Nephron (organoid): ENCODE results near the gene NRAP.
A peak's percentile ranks its signal among the peaks of the same experiment; 100 is the strongest.

Source experiments
- H3K27ac Mint-ChIP-seq, 3 experiments: 2 replicates each; pipeline ENCODE4 v1.8.0; 2020; ENCODE audit warnings: mixed read lengths in 3 of 3, mild to moderate bottlenecking in 2 of 3, moderate library complexity in 1 of 3
- H3K27me3 Mint-ChIP-seq: 2 replicates; pipeline ENCODE4 v1.8.0; 2021; ENCODE audit warnings: low read depth, mild to moderate bottlenecking, moderate library complexity, mixed read lengths
- H3K36me3 Mint-ChIP-seq: 2 replicates; pipeline ENCODE4 v1.8.0; 2020; ENCODE audit warnings: low read depth, mixed read lengths
- H3K4me1 Mint-ChIP-seq: 2 replicates; pipeline ENCODE4 v1.8.0; 2020; ENCODE audit warnings: mixed read lengths
- H3K4me3 Mint-ChIP-seq, 3 experiments: 2 replicates each; pipeline ENCODE4 v1.8.0; 2020; ENCODE audit warnings: mild to moderate bottlenecking in 3 of 3, mixed read lengths in 3 of 3, moderate library complexity in 2 of 3
- H3K9me3 Mint-ChIP-seq: 2 replicates; pipeline ENCODE4 v1.8.0; 2020; ENCODE audit warnings: mixed read lengths
- CTCF ChIP-seq, 3 experiments: fragments of 200-600 bp; sonication (generic); IDR thresholded peaks; one replicate each; pipeline ENCODE4 v1.5.0; 2021; ENCODE audit warnings: antibody characterized with exemption in 3 of 3; ENCODE audit not compliant: unreplicated experiment in 3 of 3

Gene NRAP

DNA sequence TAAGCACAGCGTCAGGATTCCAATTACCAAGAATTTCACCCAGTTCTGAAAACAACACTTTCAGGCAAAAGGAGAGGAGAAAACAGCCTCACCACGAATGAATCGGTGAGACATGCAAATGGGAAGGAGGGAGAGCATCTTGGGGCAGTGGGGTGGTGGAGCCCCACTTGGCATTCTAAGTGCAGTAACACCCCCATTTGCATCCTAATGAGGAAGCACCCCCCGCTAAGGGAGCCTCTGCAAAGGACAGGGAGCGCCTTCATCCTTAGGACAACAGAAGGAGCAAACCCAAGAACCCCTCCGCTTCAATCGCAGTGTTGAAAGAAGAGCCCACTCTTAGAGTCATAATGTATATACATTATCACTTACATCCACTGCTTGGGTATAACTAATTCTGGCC lies 46.8 kb downstream of the NRAP start:
- H3K4me3 Mint-ChIP-seq, result no peak overlapping the region
- H3K9me3 Mint-ChIP-seq, result no peaks in the 10 kb centered on the region
- no peak overlapping the region for H3K27ac Mint-ChIP-seq
- no peaks in the 10 kb centered on the region for H3K36me3 Mint-ChIP-seq
- H3K27me3 Mint-ChIP-seq, result peaks cover 70% of the 10 kb centered on the region
- no peak for TF ChIP-seq CTCF (IDR thresholded peaks at IDR 0.05; ENCODE audit: unreplicated experiment in 3 of 3)
- no peaks in the 10 kb centered on the region for H3K4me1 Mint-ChIP-seq

GRCh38 chr10:113616244-113617074 lies 47.4 kb downstream of the NRAP start:
- no peaks in the 10 kb centered on the region for H3K4me1 Mint-ChIP-seq
- TF ChIP-seq CTCF (IDR thresholded peaks at IDR 0.05; ENCODE audit: unreplicated experiment in 3 of 3), result peak in 2 of 3 experiments; percentile 34 to 50
- no peaks in the 10 kb centered on the region for H3K9me3 Mint-ChIP-seq
- H3K4me3 Mint-ChIP-seq, result no peak overlapping the region
- no peaks in the 10 kb centered on the region for H3K36me3 Mint-ChIP-seq
- peaks cover 72% of the 10 kb centered on the region for H3K27me3 Mint-ChIP-seq
- H3K27ac Mint-ChIP-seq, result no peak overlapping the region

DNA sequence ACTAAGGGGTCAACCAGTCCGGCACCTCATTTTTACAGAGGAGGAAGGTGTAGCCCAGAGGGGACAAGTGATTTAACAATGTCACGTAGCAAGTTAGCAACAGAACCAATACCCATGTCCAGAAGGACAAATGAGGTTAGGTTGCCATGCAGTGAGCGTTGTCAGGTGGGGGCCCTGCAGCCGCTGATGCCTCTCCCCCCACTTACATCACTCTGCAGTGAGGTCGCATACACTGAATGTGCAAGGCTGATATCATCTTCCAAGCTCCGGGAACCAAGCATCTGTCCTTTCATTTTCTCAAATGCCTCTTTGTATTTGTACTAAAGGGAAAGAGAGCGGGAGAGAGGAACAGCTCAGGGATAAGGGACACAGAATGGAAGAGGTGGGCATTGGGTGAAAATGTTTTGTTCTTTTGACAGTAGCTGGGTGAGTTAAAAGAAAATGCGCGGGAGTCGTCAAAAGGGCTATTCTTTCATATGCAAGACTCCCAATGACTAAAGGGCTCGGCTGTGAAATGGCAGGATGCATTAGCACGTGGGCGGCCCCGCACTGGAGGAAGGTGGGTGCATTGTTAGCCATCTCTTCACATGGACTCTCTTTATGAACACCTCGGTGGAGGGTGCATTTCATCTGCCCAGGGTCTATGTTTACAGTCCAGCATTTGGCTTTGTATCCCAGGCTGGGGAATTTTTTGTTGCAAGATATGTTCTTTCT lies 49.7 kb downstream of the NRAP start:
- Mint-ChIP-seq H3K4me3 (no peak overlapping the region), H3K36me3 (no peaks in the 10 kb centered on the region), H3K27ac (no peak overlapping the region), H3K9me3 (no peaks in the 10 kb centered on the region), H3K27me3 (peaks cover 72% of the 10 kb centered on the region), H3K4me1 (no peaks in the 10 kb centered on the region)
- TF ChIP-seq CTCF (IDR thresholded peaks at IDR 0.05; ENCODE audit: unreplicated experiment in 3 of 3), result no peak

DNA sequence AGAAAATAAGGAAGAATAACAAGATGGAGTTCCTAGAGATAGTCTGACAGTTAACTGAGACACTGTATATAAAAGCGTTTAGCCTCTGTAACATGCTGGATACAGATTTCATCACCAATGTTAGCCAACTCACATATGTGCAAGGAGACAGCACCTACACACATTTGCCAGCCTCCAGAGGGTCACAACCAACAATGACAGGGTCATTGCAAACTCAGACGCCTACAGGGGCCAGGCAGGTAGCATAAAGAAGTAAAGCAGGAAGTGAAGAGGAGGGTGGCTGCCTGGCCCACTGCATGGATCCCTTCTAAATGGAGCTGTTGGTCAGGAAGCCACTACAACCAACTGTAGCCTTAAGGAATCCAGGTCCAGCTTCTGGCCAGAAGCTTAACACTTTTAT lies 50.4 kb downstream of the NRAP start:
- no peaks in the 10 kb centered on the region for H3K9me3 Mint-ChIP-seq
- TF ChIP-seq CTCF (IDR thresholded peaks at IDR 0.05; ENCODE audit: unreplicated experiment in 3 of 3), result no peak
- H3K27me3 Mint-ChIP-seq, result peaks cover 72% of the 10 kb centered on the region
- no peaks in the 10 kb centered on the region for H3K36me3 Mint-ChIP-seq
- H3K4me3 Mint-ChIP-seq, result no peak overlapping the region
- no peaks in the 10 kb centered on the region for H3K4me1 Mint-ChIP-seq
- no peak overlapping the region for H3K27ac Mint-ChIP-seq

- Mint-ChIP-seq H3K4me1 (no peaks in the 10 kb centered on the region), H3K36me3 (no peaks in the 10 kb centered on the region), H3K4me3 (no peak overlapping the region), H3K27me3 (peaks cover 68% of the 10 kb centered on the region), H3K27ac (no peak overlapping the region), H3K9me3 (no peaks in the 10 kb centered on the region)
- TF ChIP-seq CTCF (IDR thresholded peaks at IDR 0.05; ENCODE audit: unreplicated experiment in 3 of 3), result no peak
Observed at GRCh38 chr10:113612154-113612553, 51.7 kb downstream of the NRAP start.
